Left ventricle myocardium inferior (tissue), 1 donor: ENCODE measurements around the gene SLC36A3. TPM values are rescaled to one million over a fixed set of nuclear protein-coding genes. Genes with fewer than 3 reads are reported as not detected.

Experiments
- DNase-seq: peaks from one replicate; pipeline ENCODE4 v3.0.0-alpha.2; 2020
- H3K27ac ChIP-seq: fragments of 200-600 bp; replicated peaks from 2 replicates; pipeline ENCODE4 v1.8.0; 2021
- H3K27me3 ChIP-seq: fragments of 200-600 bp; 2 replicates; pipeline ENCODE4 v1.8.0; 2021; ENCODE audit warnings: low read depth
- H3K36me3 ChIP-seq: fragments of 200-600 bp; 2 replicates; pipeline ENCODE4 v1.8.0; 2021
- H3K4me1 ChIP-seq: fragments of 200-600 bp; 2 replicates; pipeline ENCODE4 v1.8.0; 2021
- H3K4me3 ChIP-seq: fragments of 200-600 bp; 2 replicates; pipeline ENCODE4 v1.8.0; 2021; ENCODE audit warnings: mild to moderate bottlenecking, moderate library complexity
- H3K9me3 ChIP-seq: fragments of 200-600 bp; replicated peaks from 2 replicates; pipeline ENCODE4 v1.8.0; 2021
- CTCF ChIP-seq: fragments of 200-600 bp; IDR thresholded peaks from 2 replicates; pipeline ENCODE4 v1.8.0; 2021; ENCODE audit warnings: antibody characterized with exemption, mild to moderate bottlenecking, borderline replicate concordance
- intact Hi-C: fragments of 100-400 bp; cut with micrococcal nuclease; formaldehyde crosslinking; loops from one replicate; pipeline ENCODE4 v1.11.0; 2022
- total RNA-seq: library from RNA; stranded (reverse); fragmentation: NEBNext Ultra II Directional; extraction: Animal tissue kit (Norgen Biotek cat#: 25700); gene quantifications from one replicate; pipeline ENCODE4 v1.2.1, GENCODE V29; 2021
- donor health status: DM: no; HTN: yes; CAD: no; lungs with severe emphysema.

Gene SLC36A3
- total RNA-seq, 1 donor from 2014 or later: not detected

GRCh38 chr5:151274666-151275065 lies 28.9 kb downstream of the SLC36A3 start:
- H3K4me1 ChIP-seq: no peaks in the 10 kb centered on the region
- intact Hi-C loops: no loop called here
- no peaks in the 10 kb centered on the region for H3K9me3 ChIP-seq
- H3K27me3 ChIP-seq: no peaks in the 10 kb centered on the region
- no peak overlapping the region for H3K27ac ChIP-seq
- no peak for DNase-seq
- peaks cover 7% of the 10 kb centered on the region for H3K36me3 ChIP-seq
- no peak for TF ChIP-seq CTCF
- H3K4me3 ChIP-seq: no peak overlapping the region

GRCh38 chr5:151271336-151271735 lies 32.2 kb downstream of the SLC36A3 start:
- no peaks in the 10 kb centered on the region for H3K4me1 ChIP-seq
- H3K9me3 ChIP-seq: no peaks in the 10 kb centered on the region
- H3K27me3 ChIP-seq: no peaks in the 10 kb centered on the region
- intact Hi-C loops: no loop called here
- H3K27ac ChIP-seq: no peak overlapping the region
- H3K4me3 ChIP-seq: no peak overlapping the region
- H3K36me3 ChIP-seq: peaks cover 40% of the 10 kb centered on the region
- TF ChIP-seq CTCF: no peak
- DNase-seq: no peak

- intact Hi-C loops: no loop called here
- no peak overlapping the region for H3K27ac ChIP-seq
- no peaks in the 10 kb centered on the region for H3K4me1 ChIP-seq
- H3K4me3 ChIP-seq: no peak overlapping the region
- no peaks in the 10 kb centered on the region for H3K27me3 ChIP-seq
- no peaks in the 10 kb centered on the region for H3K9me3 ChIP-seq
- DNase-seq: no peak
- TF ChIP-seq CTCF: no peak
- H3K36me3 ChIP-seq: peaks cover 40% of the 10 kb centered on the region
Observed at GRCh38 chr5:151270599-151270998, 33.0 kb downstream of the SLC36A3 start.

- Histone ChIP-seq H3K9me3 (no peaks in the 10 kb centered on the region), H3K27ac (no peak overlapping the region), H3K4me3 (no peak overlapping the region), H3K36me3 (peaks cover 40% of the 10 kb centered on the region), H3K27me3 (no peaks in the 10 kb centered on the region), H3K4me1 (peaks cover 8% of the 10 kb centered on the region)
- DNase-seq: no peak
- intact Hi-C loops: no loop called here
- TF ChIP-seq CTCF: no peak
Observed at GRCh38 chr5:151267491-151268260, 35.9 kb downstream of the SLC36A3 start.

- Histone ChIP-seq H3K4me3 (no peak overlapping the region), H3K27ac (no peak overlapping the region), H3K27me3 (no peaks in the 10 kb centered on the region), H3K36me3 (peaks cover 56% of the 10 kb centered on the region), H3K9me3 (no peaks in the 10 kb centered on the region), H3K4me1 (peaks cover 14% of the 10 kb centered on the region)
- intact Hi-C loops: no loop called here
- DNase-seq: no peak
- no peak for TF ChIP-seq CTCF
Observed at GRCh38 chr5:151264113-151264512, 39.5 kb downstream of the SLC36A3 start.
